Adipose tissue (tissue), 3 donors: ENCODE measurements around the gene MAP10. TPM values are rescaled to one million over a fixed set of nuclear protein-coding genes. Genes with fewer than 3 reads are reported as not detected.

Experiments
- H3K27ac ChIP-seq: one replicate; pipeline ENCODE4 v1.5.1; 2013; ENCODE audit warnings: low read depth, low read length
- WGBS, 3 donors: extraction: QIAGEN DNeasy Blood & Tissue Kit; methylation state at CpG; one replicate each; pipeline ENCODE4 v1.1.7; 2013; 5-methylcytosine and 5-hydroxymethylcytosine counted together
- polyA plus RNA-seq, 3 donors: library from polyadenylated mRNA; stranded (reverse); fragments of 200-250 nt; gene quantifications; one replicate each; pipeline ENCODE4 v1.2.3, GENCODE V29; 2013
- donor health status: healthy with polysubstance abuse.
- donor health status: Bipolar disorder and iron deficiency.
- donor health status: healthy.

Gene MAP10
- polyA plus RNA-seq, 3 donors: 0.91 to 1.6 (median 1.2) TPM

GRCh38 chr1:232844791-232845190, 39.6 kb downstream of the MAP10 start:
- 87 to 97% (median 89%) methylated on average over 5 of the region's 5 CpGs for WGBS, 3 donors
- H3K27ac ChIP-seq: no peak overlapping the region

- 55 to 59% (median 57%) methylated on average over 6 of the region's 6 CpGs for WGBS, 3 donors
- no peak overlapping the region for H3K27ac ChIP-seq
These were observed 40.3 kb downstream of the MAP10 start for GRCh38 chr1:232845406-232845955.

GRCh38 chr1:232851532-232851931, 46.3 kb downstream of the MAP10 start:
- WGBS, 3 donors: 49 to 64% (median 59%) methylated on average over 5 of the region's 5 CpGs
- H3K27ac ChIP-seq: no peak overlapping the region

GRCh38 chr1:232853994-232854797, 49.0 kb downstream of the MAP10 start:
- 57 to 68% (median 65%) methylated on average over 7 of the region's 7 CpGs for WGBS, 3 donors
- no peak overlapping the region for H3K27ac ChIP-seq

- no peak overlapping the region for H3K27ac ChIP-seq
- 86 to 95% (median 92%) methylated on average over 2 of the region's 2 CpGs for WGBS, 3 donors
These were observed 49.6 kb downstream of the MAP10 start for GRCh38 chr1:232854798-232855159.

GRCh38 chr1:232856541-232856940, 51.3 kb downstream of the MAP10 start:
- H3K27ac ChIP-seq: no peak overlapping the region
- 66 to 80% (median 78%) methylated on average over 3 of the region's 3 CpGs for WGBS, 3 donors

Other genes with a start within 250 kb of the MAP10 start
- 10 to 100 TPM in 1 of 3 donors, 1 to 10 TPM in 2; 2.7 to 12.3 (median 8.3) TPM for gene SIPA1L2, start 175.3 kb upstream of the MAP10 start, polyA plus RNA-seq
- gene NTPCR, start 145.2 kb downstream of the MAP10 start, polyA plus RNA-seq: 10 to 100 TPM; 30.7 to 40.5 (median 39.3) TPM